Central memory CD4-positive, alpha-beta T cell (primary cell): ENCODE measurements around the gene WDR31.
A peak's percentile ranks its signal among the peaks of the same experiment; 100 is the strongest.
"Not testable (repeated sequence)": the region's sequence is repeated elsewhere in the genome, so short reads cannot be mapped to it uniquely, and the experiment has no call there.

ENCODE experiments used
- DNase-seq: peaks from one replicate; pipeline ENCODE4 v3.0.0; 2022

WDR31 gene

GRCh38 chr9:113328045-113328782 lies 11.9 kb downstream of the WDR31 start:
- DNase-seq = no peak

GRCh38 chr9:113326230-113326629 lies 13.8 kb downstream of the WDR31 start:
- DNase-seq = no peak

GRCh38 chr9:113322671-113323070 lies 17.4 kb downstream of the WDR31 start:
- DNase-seq = no peak

- DNase-seq = no peak
These were observed 20.0 kb downstream of the WDR31 start for GRCh38 chr9:113320051-113320450.

GRCh38 chr9:113319054-113319453 lies 21.0 kb downstream of the WDR31 start:
- no peak for DNase-seq

DNA sequence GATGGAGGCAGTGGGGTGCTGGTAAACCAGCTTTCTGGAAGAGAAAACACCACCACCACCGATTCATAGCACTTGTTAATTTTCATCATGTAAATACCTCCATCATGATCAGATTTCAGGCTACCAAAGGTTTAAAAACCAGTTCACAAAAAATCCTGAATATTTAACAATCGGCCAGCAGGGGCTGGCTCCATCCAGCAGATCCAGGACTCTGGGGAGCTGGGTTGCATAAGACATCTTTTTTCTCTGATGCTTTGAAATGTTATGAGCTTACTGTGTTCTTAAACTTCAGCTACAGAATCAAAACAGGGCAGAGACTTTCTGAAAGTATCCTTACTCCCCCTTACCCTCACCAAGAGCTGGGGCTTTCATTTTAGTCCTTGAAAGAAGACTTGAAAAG lies 22.3 kb downstream of the WDR31 start:
- DNase-seq = no peak

GRCh38 chr9:113316030-113316429 lies 24.0 kb downstream of the WDR31 start:
- DNase-seq = no peak

- DNase-seq = no peak
These were observed 24.8 kb downstream of the WDR31 start for GRCh38 chr9:113315231-113315630.

DNA sequence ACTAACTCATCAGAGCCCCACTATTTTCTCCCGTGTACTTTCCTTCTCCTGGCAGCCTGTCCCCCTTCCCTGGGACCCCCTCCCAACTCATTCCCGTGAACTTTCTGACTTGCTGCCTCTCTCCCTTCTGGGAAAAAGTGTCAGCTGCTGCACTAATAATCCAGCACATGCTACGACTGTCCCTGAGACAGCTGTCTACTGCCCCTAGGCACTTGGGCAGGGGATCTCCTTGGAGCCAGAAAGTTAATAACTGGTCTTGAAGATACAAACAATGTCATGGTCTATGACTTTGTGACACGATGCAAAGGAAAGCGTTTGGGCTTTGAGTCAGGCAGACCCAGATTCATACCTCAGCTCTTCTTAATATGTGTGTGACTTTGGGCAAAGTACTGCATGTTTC lies 26.8 kb downstream of the WDR31 start:
- no peak for DNase-seq

DNA sequence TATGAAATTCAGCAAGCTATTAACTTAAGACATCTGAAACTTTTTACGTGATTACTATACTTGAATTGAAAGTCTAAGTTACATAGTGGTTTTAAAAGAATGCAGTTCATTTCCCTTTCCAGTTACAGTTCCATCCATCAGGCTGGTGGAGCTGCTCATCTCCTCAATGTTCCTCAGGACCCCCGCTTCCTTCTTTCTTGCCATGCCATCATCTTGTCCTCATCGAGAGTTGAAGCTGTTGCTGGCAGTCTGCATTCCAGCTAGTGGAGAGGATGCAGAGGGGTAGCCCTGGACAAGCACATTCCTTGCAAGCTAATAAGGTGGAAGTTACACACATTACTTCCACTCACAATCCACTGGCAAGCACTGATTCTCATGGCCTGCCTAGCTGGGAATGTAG lies 28.1 kb downstream of the WDR31 start:
- DNase-seq = no peak

GRCh38 chr9:113310538-113310937 lies 29.5 kb downstream of the WDR31 start:
- DNase-seq = no peak

GRCh38 chr9:113309204-113309813 lies 30.8 kb downstream of the WDR31 start:
- peak; percentile 28 for DNase-seq

DNA sequence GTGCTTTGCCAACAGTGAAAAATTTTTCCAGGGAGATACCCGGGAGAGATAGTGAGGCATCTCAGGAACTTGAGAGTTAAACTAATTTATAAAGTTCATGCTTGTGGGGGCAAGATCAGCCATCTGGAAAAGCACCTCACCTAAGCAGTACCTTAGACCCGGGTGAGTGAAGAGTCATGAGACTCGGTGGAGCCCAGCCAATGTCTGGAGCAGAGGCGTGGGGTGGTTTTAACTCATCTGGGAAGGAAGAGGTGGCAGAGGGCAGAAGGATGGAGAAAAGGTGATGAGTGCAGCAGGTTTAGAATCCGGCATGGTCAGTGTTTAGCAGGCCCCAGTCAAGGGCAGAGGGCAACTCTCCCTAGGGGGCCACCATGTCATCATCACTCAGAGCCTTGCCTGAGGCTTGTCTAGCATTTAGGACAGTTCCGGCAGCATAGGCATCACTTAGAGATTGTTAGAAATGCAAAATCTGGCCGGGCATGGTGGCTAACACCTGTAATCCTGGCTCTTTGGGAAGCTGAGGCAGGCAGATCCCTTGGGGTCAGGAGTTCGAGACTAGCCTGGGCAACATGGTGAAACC lies 32.6 kb downstream of the WDR31 start:
- DNase-seq = no peak

DNA sequence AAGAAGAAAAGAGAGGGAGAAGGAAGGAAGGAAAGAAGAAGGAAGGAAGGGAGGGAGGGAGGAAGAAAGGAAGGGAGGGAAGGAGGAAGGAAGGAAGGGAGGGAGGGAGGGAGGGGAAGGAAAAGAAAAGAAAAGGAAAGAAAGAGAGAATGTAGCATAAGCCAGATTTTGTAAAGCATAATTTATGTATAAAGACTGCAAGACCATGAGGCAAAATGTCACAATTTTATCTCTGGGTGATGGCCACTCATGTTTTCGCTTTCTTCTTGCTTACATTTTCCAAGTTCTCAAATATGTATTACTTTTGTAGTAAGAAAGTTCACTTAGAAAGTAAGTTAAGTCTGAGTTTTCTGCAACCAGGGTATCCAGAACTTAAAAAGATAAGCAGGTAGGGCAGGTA lies 33.5 kb downstream of the WDR31 start:
- DNase-seq = no peak

- no peak for DNase-seq
These were observed 37.2 kb downstream of the WDR31 start, which contains the start of gene RNF183 for GRCh38 chr9:113302792-113303418. TSS of gene RNF183 (minus strand) at chr9:113303376. CDS start at chr9:113298184, 5,192 bp downstream.

- DNase-seq = no peak
These were observed 38.5 kb downstream of the WDR31 start for GRCh38 chr9:113301548-113301947.

- DNase-seq = no peak
These were observed 40.2 kb downstream of the WDR31 start for GRCh38 chr9:113299800-113300292.

DNA sequence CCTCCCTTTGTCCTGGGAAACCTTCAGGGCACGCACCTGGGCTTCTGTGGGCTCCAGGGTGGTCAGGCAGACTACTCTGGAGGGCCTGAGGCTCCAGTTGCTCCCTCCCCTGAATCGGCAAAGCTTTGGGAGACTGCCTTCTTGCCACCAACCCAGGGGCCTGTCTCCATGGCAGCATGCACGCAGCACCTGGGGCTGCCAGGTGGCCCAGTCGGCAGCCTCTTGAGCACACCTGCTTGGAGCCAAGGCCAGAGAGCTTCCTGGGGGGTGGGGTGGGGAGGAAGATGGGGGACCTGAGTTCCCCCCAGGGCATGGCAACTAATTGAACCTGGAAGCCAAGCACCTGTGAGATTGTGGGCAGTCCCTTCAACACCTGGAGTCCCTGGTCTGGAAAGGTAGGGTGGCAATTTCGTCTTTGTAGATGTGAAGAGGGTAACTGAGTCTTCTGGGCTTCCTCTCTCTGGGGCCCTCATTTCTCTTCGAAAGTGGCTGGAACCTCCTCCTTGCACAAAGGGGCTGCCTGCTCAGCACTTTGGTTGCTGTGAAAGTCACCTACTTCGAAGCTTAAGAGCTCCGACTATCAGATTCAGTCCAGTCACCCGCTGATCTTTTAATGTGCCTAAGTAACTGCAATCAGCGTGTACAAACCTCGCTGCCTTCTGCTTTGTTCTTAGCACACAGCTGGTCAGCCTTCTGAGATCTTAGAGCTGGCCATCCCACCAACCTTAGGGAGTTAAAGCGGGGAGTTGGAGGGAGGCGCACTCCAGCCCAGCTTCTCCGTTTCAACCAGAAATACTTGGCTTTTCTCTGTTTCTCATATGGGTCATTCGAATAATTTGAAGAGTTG lies 40.9 kb downstream of the WDR31 start:
- no peak for DNase-seq

DNA sequence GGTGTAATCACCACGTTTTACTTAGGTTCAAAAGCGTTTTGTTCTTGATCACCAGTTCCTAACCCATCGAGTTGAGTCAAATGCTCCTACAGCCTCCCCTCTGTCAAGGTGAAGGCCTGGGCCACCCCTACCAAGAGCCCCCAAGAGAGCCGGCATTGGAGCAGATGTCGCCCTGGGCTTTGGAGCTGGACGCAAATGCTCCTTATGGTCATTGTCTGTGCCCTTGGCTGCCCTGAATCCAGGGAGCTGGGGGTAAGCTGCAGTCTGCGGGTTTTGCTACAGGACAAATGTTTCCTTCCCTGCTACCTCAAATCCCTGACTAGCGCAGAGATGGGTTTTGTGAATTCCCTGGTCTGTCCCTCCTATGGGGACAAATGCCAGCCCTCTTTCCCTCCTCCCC lies 41.8 kb downstream of the WDR31 start:
- no peak for DNase-seq

DNA sequence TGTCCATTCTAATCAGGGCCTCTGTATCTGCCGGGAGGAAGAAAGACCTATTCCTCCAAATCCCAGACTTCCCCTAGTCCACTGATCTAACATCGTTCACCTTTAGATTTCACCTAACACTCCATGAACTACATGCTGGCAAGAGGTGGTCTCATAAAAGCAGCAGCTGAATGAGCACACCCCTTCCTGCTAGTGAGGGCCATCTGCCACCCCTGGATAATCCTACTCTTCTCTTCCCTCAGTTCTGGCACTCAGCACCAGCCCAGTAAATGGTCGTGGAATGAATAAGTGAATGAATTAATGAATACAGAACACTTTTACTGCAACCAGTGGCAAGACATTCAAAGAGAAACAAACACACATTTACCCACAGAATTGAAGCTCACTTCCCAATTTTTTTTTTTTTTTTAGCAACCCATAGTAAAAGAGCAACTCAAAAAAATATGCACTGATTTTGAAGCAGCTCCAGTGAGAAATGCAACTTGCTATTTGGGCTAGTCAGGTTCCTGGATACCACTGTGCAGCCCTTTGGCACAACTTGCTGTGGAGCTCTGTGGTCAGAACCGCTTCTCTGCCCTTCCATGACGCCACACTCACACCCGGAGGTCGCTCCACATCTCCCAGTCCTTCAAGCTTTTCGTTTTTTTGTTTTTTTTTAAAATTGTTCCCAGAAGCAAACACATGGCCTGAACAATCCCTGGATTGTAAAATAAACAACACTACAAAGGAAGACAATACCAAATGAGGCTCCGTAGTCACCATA lies 43.1 kb downstream of the WDR31 start:
- no peak for DNase-seq

DNA sequence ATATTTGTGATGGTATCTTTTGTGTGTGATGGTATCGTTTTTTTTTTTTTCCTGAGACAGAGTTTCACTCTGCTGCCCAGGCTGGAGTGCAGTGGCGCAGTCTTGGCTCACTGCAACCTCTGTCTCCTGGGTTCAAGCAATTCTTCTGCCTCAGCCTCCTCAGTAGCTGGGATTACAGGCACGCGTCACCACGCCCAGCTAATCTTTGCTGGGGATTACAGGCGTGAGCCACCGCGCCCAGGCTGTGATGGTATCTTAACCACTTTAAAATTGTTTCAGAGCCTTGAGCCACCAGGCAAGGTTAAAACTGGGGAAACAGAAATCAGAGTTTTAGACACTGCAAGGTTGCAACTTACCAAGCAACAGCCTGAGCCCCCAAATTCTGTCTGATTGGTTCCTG lies 43.8 kb downstream of the WDR31 start:
- DNase-seq = not testable (repeated sequence)
